GM18508 (cell line): ENCODE measurements around the gene FAM171A1.
"Not testable (repeated sequence)": the region's sequence is repeated elsewhere in the genome, so short reads cannot be mapped to it uniquely, and the experiment has no call there.

ENCODE experiments used
- ATAC-seq: cut with Tn5 transposase; IDR thresholded peaks from one replicate; pipeline ENCODE4 v1.9.1; 2021; ENCODE audit warnings: moderate number of reproducible peaks; ENCODE audit not compliant: insufficient read depth, unreplicated experiment

FAM171A1 gene

DNA sequence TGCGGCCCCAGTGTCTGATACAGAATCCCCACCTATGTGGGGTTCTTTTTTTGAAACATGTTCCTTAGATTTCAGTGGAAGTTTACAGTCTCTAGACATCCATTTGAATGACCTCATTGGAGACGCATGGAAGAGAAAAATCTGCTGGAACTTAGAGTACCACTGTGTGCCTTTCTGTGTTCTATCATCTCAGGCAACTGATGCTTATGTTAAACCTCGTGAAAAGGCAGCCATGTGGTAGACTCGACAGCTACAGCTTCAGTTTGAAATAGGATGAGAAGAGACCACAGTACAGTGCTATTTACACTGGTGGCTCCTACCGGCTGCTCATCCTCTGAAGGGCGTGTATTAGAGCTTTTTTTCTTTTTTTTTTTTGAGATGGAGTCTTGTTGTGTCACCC, 74.4 kb downstream of the FAM171A1 start:
- no peak for ATAC-seq

DNA sequence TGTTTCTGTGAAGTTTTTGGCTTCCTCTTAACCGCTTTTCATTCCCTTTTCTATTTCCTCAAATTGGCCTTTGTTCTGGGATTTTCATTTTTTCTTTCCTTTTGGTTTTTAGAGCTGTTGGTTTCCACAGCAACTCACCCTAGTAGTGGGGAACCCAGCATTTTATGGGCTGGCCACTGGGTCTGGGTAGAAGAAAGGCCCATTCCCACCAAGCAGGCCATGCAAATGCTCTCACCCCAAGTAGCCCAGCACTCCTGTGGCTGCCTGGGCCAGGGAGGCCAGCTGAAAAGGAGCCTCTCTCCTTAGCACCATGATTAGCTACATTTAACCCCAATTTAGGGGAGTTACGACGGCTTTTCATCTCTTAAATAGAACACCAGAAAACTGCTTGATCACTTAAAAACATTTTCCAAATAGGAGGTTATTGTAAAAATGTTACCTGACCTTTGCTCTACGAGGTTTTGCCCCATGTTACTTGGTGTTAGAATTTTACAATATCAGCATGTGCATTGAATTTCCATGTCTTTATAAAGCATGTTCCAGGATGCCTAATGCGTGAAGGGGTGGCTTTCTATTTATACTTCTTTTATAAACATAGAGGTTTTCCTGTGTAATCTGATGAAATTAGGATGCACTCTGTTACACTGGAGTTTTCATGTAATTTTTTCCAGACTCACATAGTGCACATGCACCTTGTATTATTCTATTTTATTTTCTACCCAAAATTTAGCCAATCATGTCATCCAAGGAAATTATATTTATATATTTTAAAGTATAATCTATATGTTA, 75.4 kb downstream of the FAM171A1 start:
- no peak for ATAC-seq

DNA sequence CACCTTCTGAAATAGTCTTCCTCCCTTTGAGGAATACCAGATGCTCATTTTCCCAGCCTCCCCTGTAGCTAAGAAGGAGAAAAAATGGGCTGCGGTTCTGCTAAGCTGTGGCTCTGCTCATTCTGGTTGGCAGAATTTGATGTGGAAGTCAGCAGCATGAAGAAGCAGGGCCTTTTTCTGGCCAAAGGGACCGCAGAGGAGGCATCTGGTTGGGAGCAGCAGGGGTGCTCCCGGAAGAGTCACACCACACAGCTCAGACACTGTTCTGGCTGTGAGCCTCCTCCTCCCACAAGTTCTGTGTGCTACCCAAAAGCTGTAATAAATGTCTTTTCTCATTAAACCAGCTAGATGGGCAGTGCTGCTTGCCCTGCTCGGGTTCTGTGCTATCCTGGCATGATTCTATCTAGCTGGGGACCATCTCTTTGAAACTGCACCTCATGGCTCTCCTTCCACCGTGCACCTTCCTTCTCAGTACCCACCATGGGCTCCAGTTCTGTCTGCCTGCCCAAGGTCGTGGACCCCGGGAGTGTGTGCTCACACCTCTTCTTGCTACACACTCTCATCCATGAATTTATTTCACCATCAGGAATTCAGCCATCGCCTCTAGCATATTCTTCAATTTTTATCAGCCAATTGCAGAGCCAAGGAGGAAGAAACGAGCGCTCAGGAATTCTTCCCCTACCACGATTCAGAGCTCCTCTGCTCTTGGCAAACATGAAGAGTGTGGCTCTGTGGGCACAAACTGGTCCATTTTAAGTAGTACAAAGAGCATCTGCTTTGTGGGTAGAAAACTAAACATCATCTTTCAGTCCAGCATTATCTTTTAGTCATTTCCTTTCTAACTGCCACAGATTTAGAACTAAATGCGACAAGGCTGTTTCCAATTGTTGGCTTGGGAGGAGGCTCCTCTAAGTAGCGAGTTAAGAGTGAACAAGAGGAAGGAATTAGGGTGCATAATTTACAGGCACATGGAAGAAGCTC, 76.9 kb downstream of the FAM171A1 start:
- no peak for ATAC-seq

DNA sequence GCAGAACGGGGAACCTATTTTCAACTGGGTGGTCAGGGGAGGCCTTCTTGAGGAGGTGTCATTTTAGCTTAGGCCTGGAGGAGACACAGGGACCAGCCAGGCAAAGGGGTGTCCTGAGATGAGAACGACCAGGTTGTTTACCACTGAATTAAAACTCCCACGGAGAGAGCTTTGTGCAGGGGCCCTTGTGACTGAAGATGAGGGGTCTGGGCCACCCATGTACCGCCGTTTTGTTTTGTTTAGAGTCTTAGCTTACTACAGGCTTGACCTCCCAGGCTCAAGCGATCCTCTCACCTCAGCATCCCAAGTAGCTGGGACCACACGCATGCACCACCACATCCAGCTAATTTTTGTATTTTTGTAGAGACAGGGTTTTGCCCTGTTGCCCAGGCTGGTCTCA, 80.4 kb downstream of the FAM171A1 start:
- no peak for ATAC-seq

DNA sequence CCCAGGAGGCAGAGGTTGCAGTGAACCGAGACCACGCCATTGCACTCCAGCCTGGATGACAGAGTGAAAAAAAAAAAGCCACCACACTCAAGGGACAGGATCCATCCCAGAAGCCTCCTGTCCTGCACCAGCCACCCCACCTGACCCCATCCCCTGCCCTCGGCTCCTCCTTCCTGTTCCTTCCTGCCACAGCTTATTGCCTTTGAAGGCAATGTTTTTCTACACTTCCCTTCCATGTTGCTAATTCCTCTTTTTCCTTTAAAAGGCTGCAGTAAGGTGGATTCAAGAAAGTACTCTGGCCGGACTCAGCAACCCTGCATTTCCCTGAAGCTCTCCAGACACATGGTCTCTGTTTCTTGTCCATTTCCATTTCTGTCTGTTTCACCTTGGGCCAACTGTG, 80.9 kb downstream of the FAM171A1 start:
- no peak for ATAC-seq

DNA sequence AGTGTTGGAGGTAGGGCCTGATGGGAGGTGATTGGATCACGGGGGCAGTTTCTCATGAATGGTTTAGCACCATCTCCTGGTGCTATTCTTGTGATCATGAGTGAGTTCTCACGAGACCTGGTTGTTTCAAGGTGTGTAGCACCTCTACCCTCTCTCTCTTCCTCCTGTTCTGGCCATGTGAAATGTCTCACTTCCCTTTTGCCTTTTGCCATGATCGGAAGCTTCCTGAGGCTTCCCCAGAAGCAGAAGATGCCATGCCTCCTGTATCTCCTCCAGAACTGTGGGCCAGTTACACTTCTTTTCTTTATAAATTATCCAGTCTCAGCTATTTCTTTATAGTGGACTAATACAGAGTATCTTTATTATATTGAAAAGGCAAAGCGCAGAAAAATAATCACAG, 90.1 kb downstream of the FAM171A1 start:
- ATAC-seq: no peak

DNA sequence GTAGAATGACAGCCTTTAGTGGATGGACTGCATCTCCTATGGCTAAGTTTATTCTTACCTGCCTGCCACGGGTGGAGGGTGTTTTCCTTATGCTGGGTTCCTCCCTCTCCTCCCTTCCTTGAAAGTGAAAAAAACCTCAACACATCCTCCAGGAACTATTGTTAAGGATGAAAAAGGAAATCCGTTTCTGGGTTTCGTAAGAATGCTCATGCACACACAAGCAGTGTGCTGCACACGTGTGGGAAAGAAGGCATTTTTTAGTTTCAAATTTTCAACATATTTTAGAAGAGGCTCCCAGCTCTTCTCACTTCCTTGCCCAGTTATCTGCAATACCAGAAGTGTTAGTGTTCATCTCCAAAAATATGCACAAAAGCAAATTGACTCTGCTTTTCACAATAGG, 90.6 kb downstream of the FAM171A1 start:
- no peak for ATAC-seq

DNA sequence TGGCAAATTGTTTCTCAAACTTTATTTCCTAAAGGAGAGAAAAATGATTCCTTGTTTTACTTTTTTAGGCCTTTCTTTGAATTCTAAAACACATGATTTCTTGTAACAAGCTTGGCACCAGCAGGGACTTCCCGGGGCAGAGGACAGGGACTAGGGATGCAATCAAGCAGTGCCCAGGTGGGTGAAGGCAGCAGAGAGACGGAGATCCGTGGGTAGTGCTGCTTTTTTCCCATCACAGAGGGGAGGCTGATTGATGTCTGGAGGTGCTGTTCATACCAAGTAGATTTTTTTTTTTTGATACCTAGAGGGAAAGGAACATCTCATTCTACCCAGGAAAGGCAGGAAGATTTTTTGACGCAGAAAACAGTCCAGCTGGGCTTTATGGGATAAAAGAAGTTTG, 91.9 kb downstream of the FAM171A1 start:
- no peak for ATAC-seq

DNA sequence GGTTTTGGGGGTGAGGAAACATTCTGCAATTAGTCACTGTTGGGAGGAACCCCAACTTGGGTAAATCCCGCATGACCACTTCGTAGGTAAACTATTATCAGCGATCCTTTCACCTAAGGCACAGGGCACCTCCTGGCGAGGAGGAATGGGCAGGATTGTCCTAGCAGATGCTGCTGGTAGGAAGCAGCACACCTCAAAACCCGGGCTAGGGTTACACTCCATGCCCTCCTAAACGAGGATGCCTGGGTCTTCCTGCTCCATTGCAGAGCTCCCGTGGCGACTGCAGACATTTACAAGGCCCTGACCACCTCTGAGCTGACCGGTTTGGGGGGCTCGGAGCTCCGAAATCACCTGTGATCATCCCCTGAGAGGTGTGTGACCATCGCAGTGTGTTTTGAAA, 92.3 kb downstream of the FAM171A1 start:
- no peak for ATAC-seq

DNA sequence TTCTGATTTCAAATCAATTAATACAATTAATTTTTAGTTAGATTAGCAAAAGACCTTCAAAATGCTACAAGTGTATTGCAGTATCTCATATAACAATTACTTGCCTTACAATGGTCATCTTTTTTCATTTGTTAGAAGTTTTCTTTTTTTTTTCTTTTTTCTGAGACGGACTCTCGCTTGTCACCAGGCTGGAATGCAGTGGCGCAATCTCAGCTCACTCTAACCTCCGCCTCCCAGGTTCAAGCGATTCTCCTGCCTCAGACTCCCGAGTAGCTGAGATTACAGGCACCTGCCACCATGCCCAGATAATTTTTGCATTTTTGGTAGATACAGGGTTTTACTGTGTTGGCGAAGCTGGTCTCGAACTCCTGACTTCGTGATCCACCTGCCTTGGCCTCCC, 95.0 kb downstream of the FAM171A1 start:
- ATAC-seq: not testable (repeated sequence)

DNA sequence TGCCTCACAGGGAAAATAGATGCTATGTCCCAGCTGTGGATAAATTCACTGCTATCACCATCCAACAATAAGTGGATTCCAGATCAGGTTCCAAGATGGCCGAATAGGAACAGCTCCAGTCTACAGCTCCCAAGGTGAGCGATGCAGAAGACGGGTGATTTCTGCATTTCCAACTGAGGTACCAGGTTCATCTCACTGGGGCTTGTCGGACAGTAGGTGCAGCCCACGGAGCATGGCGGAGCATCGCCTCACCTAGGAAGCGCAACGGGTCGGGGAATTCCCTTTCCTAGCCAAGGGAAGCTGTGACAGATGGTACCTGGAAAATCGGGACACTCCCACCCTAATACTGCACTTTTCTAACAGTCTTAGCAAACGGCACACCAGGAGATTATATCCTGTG, 101.3 kb downstream of the FAM171A1 start:
- ATAC-seq: not testable (repeated sequence)

DNA sequence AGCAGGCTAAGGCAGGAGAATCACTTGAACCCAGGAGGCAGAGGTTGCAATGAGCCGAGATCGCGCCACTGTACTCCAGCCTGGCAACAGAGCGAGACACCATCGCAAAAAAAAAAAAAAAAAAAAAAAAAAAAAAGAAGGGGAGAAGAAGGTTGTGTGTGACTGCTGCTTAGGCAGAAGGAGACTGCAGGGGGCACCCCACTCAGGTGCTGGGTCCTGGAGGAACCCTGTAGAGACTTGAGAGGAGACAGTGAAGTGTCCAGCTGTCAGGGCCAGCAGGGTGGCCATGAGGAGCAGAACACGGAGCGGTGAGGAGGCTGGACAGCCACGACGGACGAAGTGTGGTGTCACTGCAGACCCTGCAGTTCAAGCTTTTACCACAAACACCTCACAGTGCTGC, 103.6 kb downstream of the FAM171A1 start:
- ATAC-seq: no peak

DNA sequence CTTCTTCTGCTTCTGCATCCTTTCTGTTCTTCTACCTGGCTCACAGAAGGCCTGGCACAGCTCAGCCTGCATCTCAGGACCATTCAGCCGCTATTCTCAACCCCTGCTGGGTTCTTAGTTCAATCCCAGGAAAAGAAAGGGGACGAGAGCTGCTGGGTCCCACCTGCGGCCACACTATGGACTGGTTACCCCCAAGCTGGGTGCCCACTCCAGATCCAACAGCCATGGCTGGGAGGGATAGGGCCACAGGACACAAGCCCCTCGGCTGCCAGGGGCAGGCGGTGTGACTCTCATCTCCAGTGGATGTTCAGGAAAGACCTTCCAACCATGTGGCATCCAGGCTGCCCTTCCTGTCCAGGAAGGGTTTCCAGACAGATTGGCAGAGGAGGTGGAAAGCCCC, 105.0 kb downstream of the FAM171A1 start:
- no peak for ATAC-seq

DNA sequence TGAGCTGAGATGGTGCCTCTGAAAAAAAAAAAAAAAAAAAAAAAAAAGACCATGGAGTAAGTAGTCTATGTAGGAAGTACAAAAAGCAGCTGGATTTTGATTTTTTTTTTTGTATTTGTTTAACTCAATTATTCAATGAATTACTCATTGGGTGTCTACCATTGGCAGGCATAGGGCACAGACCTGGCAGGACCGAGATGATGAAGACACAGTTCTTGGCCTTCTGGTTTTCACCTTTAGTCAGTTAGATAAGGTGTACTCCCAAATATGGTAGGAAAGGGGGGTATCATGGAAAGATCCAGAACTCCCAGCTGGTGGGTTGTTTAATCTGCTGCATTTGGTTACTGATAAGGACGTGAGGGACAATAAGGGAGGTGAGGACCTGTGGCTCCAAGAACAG, 105.5 kb downstream of the FAM171A1 start:
- no peak for ATAC-seq

DNA sequence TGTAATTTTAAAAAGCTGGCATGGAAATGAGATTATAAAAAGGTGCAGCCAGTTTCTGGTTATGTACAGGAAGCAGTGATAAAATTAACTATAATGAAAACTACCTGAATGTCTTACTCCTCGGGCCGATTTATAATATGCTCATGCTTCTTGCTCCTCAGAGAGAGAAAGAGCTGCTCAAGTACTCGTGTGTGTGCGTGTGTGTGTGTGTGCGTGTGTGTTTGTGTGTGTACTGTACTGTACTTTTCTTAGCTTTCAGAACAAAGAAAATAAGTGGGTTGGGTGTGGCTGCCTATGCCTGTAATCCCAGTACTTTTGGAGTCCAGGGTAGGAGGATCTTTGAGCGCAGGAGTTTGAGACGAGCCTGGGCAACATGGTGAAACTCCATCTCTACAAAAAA, 106.0 kb downstream of the FAM171A1 start:
- ATAC-seq: no peak

DNA sequence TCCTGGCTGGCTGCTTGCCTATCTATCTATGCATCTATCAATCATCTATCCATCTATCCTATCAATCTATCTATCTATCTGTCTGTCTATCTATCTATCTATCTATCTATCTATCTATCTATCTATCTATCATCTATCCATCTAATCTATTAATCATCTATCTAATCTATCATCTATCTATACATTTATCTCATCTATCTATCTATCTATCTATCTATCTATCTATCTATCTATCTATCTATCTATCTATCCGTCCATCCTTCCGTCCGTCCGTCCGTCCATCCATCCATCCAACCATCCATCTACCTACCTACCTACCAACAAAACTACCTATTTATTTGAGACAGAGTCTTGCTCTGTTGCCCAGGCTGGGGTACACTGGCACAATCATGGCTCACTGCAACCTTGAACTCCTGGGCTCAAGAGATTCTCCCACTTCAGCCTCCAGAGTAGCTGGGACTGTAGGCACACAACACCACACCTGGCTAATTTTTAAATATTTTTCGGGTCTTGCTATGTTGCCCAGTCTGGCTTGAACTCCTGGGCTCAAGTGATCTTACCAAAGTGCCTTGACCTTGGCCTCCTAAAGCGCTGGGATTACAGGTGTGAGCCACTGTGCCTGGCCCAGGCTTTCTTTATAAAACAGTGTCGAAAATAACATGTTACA, 107.3 kb downstream of the FAM171A1 start:
- ATAC-seq: no peak

DNA sequence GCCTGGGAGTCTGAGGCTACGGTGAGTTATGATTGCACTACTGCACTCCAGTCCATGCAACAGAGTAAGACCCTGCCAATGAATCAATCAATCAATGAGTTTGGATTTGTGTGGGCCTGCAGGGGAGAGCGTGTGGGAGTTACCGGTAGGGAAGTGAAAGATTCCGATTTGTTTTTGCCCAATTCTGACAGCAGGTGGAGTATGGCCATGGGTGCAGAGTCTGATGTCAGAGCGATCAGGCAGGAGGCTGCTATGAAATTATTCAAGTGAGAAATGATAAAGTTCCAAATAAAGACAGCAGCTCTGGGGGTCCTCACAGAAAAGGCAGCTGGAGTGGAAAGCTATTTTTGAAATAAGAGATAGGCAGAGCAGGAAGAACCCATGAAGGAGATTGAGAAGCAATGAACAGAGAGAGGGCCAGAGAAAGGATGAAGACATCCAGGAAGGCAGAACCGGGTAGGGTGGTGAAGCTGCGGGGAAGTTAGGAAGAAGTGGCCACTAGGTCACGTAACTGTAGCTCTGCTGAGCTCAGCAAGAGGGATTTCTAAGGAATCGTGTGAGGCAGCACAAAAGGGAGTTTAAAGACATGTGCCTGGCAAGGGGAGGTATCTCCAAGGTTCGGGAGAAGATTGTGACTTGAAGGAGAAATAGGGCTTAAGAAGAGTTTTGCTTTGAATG, 108.9 kb downstream of the FAM171A1 start:
- ATAC-seq: no peak

DNA sequence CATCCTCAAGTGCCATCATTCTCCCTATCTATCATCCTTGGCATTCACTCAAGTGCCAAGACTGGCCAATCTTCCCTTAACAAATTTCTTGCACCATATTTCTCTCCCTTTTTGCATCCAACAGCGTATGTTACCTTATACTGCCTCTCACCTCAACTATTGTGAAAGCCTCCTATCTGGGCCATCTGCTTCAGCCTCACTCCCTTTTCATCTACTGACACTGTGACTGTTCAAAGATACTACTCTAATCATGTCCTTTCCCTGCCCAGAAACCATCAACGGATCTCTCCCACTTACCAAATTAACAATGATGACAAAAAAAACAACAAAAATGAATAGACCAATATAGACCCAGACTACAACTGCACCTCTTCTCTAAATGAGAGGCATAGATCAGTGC, 112.0 kb downstream of the FAM171A1 start:
- ATAC-seq: no peak

DNA sequence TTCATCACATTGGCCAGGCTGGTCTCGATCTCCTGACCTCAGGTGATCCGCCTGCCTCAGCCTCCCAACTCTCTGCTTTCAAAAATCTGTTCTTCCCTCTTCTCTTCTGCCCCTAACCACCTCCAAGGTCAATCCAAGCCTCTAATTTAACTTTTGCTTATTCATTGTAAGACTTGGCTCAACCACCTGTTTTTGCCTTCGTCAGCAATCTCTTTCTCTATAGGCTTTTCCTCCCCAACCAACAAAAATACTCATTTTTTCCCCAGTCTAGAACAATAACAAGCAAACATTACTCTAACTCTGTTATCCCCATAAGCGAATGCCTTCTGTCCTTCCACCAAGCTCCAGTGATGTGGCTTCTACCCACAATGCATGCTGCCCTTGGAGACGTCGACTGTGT, 112.8 kb downstream of the FAM171A1 start:
- ATAC-seq: no peak

DNA sequence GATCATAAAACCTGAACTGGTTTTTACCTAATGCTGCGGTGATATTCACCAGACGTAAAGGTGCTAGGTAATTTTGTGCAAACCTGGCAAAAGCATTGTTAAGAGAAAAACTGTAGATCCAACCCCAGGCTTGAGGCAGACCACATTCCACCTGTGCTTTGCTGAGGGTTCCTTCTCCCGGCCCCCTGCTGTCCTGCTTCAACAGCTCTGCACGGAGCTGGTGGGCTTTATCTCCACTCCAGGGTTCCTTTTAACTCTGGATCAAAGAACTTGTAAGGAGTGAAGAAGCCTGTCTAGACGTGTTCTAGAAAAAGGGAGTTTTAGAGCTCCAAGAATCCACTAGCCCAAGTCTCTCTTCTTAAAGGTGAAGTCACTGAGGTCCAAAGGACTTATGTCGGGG, 115.1 kb downstream of the FAM171A1 start:
- no peak for ATAC-seq
